SK-N-SH treated with all-trans-retinoic acid at 6 μM for 48 hours (cell line): ENCODE results near the gene MUC5AC.

Experiments
- CSDC2 ChIP-seq: fragments of 250-450 bp; sonication (Bioruptor Pico); IDR thresholded peaks from 2 replicates; pipeline ENCODE4 v1.5.0; 2020; ENCODE audit warnings: mild to moderate bottlenecking, moderate library complexity
- TOX ChIP-seq: fragments of 250-450 bp; sonication (Bioruptor Pico); IDR thresholded peaks from 2 replicates; pipeline ENCODE4 v1.8.0; 2021; ENCODE audit warnings: mild to moderate bottlenecking, moderate library complexity, borderline replicate concordance
- ZC3H10 ChIP-seq: fragments of 250-450 bp; sonication (Bioruptor Pico); IDR thresholded peaks from 2 replicates; pipeline ENCODE4 v1.5.1; 2021; ENCODE audit warnings: mild to moderate bottlenecking, moderate library complexity
- ZFP3 ChIP-seq: fragments of 250-450 bp; sonication (Bioruptor Pico); IDR thresholded peaks from 2 replicates; pipeline ENCODE4 v1.5.0; 2020; ENCODE audit warnings: mild to moderate bottlenecking, moderate library complexity
- ZFP30 ChIP-seq: fragments of 450-650 bp; formaldehyde crosslinking; IDR thresholded peaks from 2 replicates; pipeline ENCODE4 v1.5.0; 2022; ENCODE audit warnings: mild to moderate bottlenecking, moderate library complexity
- TF ChIP-seq, protein P1 (sequence below): fragments of 250-450 bp; sonication (Bioruptor Pico); IDR thresholded peaks from 2 replicates; pipeline ENCODE4 v1.8.0; 2020; ENCODE audit warnings: mild to moderate bottlenecking, moderate library complexity, borderline replicate concordance

DNA sequence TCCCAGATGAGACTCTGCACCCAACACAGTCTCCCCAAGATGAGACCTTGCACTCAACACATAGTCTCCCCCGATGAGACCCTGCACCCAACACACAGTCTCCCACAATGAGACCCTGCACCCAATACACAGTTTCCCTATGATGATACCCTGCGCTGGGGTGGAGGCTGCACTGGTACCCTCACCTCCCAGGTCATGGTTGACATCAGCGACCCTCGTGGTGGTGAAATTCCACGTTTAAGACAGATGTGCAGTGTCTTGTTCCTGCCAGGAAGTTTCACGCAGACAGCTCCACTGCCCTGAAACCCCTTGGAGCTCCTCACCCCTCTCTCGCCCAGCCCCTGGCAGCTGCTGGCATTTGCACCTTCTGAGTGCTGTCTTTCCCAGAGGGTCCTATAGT is 9.5 kb downstream of the MUC5AC start:
- TF ChIP-seq CSDC2, result no peak
- no peak for TF ChIP-seq ZFP3 (CRISPR knock-in tag)
- TF ChIP-seq TOX, result no peak
- TF ChIP-seq ZC3H10, result no peak
- TF ChIP-seq, protein P1, sequence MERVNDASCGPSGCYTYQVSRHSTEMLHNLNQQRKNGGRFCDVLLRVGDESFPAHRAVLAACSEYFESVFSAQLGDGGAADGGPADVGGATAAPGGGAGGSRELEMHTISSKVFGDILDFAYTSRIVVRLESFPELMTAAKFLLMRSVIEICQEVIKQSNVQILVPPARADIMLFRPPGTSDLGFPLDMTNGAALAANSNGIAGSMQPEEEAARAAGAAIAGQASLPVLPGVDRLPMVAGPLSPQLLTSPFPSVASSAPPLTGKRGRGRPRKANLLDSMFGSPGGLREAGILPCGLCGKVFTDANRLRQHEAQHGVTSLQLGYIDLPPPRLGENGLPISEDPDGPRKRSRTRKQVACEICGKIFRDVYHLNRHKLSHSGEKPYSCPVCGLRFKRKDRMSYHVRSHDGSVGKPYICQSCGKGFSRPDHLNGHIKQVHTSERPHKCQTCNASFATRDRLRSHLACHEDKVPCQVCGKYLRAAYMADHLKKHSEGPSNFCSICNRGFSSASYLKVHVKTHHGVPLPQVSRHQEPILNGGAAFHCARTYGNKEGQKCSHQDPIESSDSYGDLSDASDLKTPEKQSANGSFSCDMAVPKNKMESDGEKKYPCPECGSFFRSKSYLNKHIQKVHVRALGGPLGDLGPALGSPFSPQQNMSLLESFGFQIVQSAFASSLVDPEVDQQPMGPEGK, result no peak
- no peak for TF ChIP-seq ZFP30
